D721Med (cell line): ENCODE measurements around the gene DGCR6L.
"Not testable (repeated sequence)": the region's sequence is repeated elsewhere in the genome, so short reads cannot be mapped to it uniquely, and the experiment has no call there.

Experiments
- DNase-seq: peaks from one replicate; pipeline ENCODE4 v3.0.0; 2011; ENCODE audit warnings: low spot score; ENCODE audit not compliant: insufficient read length
- FAIRE-seq: peaks from 2 replicates; lab custom pipeline; 2011; peaks lifted over from hg19 to GRCh38; lab: Jason Lieb, UNC
- CTCF ChIP-seq: IDR thresholded peaks from 2 replicates; pipeline ENCODE4 v1.5.1; 2012; ENCODE audit warnings: mild to moderate bottlenecking, control low read depth; ENCODE audit not compliant: insufficient read depth; ENCODE audit errors: missing control alignments

Gene DGCR6L

GRCh38 chr22:20275836-20276235 is 44.0 kb downstream of the DGCR6L start:
- DNase-seq, result no peak
- TF ChIP-seq CTCF, result no peak
- no peak for FAIRE-seq

GRCh38 chr22:20275325-20275724 is 44.5 kb downstream of the DGCR6L start:
- not testable (repeated sequence) for FAIRE-seq, DNase-seq

- DNase-seq, result not testable (repeated sequence)
These were observed 45.5 kb downstream of the DGCR6L start for GRCh38 chr22:20274374-20274773.

GRCh38 chr22:20273758-20274181 is 46.1 kb downstream of the DGCR6L start:
- DNase-seq (no peak), FAIRE-seq (no peak)
- TF ChIP-seq CTCF, result no peak

More at GRCh38 chr22:20274374-20274773, 45.5 kb downstream of the DGCR6L start:
- FAIRE-seq, result not testable (repeated sequence)

- DNase-seq, result no peak
- no peak for FAIRE-seq
- no peak for TF ChIP-seq CTCF
These were observed 47.2 kb downstream of the DGCR6L start for GRCh38 chr22:20272700-20273099.

- DNase-seq (no peak), FAIRE-seq (no peak)
- TF ChIP-seq CTCF, result no peak
These were observed 47.7 kb downstream of the DGCR6L start for GRCh38 chr22:20272174-20272573.

- FAIRE-seq, result no peak
- TF ChIP-seq CTCF, result no peak
- no peak for DNase-seq
These were observed 48.5 kb downstream of the DGCR6L start for GRCh38 chr22:20271114-20271994.

- not testable (repeated sequence) for FAIRE-seq, DNase-seq
These were observed 49.4 kb downstream of the DGCR6L start for GRCh38 chr22:20270190-20271113.

GRCh38 chr22:20269673-20270072 is 50.2 kb downstream of the DGCR6L start:
- FAIRE-seq, DNase-seq: not testable (repeated sequence)

GRCh38 chr22:20269201-20269600 is 50.7 kb downstream of the DGCR6L start:
- not testable (repeated sequence) for DNase-seq, FAIRE-seq
